Keratinocyte (primary cell): ENCODE data around the gene CGNL1.

Experiments
- EZH2 ChIP-seq: IDR thresholded peaks from one replicate; pipeline ENCODE4 v1.6.1; 2012; ENCODE audit warnings: inconsistent platforms, mild to moderate bottlenecking, low read length, moderate library complexity
- TF ChIP-seq, protein P1 (sequence below), 3 experiments: IDR thresholded peaks in 1 of 3; conservative IDR thresholded peaks in 1 of 3; optimal IDR thresholded peaks in 1 of 3; 2 replicates in 2 of 3; 3 replicates in 1 of 3; pipeline versions ENCODE3 to v1.5.1; 2011; ENCODE audit warnings: low read length in 3 of 3, mild to moderate bottlenecking in 3 of 3, moderate library complexity in 2 of 3, control low read depth in 1 of 3, inconsistent platforms in 1 of 3; ENCODE audit not compliant: insufficient read depth in 2 of 3; ENCODE audit errors: extremely low read depth in 1 of 3

GRCh38 chr15:57354436-57355123, 21.7 kb upstream of the CGNL1 start:
- TF ChIP-seq, protein P1, sequence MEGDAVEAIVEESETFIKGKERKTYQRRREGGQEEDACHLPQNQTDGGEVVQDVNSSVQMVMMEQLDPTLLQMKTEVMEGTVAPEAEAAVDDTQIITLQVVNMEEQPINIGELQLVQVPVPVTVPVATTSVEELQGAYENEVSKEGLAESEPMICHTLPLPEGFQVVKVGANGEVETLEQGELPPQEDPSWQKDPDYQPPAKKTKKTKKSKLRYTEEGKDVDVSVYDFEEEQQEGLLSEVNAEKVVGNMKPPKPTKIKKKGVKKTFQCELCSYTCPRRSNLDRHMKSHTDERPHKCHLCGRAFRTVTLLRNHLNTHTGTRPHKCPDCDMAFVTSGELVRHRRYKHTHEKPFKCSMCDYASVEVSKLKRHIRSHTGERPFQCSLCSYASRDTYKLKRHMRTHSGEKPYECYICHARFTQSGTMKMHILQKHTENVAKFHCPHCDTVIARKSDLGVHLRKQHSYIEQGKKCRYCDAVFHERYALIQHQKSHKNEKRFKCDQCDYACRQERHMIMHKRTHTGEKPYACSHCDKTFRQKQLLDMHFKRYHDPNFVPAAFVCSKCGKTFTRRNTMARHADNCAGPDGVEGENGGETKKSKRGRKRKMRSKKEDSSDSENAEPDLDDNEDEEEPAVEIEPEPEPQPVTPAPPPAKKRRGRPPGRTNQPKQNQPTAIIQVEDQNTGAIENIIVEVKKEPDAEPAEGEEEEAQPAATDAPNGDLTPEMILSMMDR (optimal IDR thresholded peaks at IDR 0.05 in 1 of 3, IDR thresholded peaks at IDR 0.05 in 1 of 3, conservative IDR thresholded peaks at IDR 0.05 in 1 of 3; ENCODE audit: extremely low read depth in 1 of 3, insufficient read depth in 2 of 3, low read length in 3 of 3), result no peak
- TF ChIP-seq EZH2, result no peak
